Fibroblast of skin of right quadriceps (primary cell): ENCODE results near the gene SLC27A1.
"Not testable (repeated sequence)": the region's sequence is repeated elsewhere in the genome, so short reads cannot be mapped to it uniquely, and the experiment has no call there.

Source experiments
- DNase-seq: peaks from one replicate; pipeline ENCODE4 v3.0.0-alpha.2; 2013

SLC27A1 gene

DNA sequence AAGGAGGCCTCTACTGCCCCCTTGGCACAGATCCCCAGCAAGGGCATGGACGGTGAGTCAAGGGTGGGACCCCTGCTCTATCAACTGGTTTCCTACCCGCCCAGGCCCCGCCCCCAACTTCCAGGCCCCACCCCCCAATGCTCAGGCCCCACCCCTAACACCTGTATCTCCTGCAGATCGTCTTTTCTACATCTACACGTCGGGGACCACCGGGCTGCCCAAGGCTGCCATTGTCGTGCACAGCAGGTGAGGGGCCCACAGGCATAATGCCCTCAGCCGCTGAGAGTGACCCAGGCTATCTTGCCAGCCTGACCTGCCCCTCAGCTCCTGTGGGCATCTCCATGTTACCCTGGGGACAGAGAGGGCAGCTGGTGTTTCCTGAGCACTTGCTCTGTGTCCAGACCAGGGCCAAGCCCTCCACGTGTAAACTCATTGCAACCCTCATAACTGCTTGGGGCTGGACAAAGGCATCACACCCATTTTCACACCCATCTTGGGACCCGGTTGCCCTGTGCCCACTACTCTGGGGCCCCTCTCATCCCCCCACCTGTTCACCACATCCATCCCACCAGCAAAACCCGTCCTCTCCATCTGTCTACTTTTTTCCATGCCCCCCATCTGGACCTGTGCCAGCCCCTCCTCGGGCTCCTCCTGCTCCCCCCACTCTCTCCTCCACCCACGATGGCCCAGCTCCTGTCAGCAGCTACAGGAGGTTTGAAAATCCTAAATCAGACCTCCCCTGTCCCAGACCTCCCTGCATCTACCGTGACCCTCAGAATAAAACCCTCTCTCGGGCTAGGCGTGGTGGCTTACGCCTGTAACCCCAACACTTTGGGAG, 17.2 kb downstream of the SLC27A1 start:
- DNase-seq: no peak

GRCh38 chr19:17488593-17489391, 18.5 kb downstream of the SLC27A1 start:
- DNase-seq: peak; percentile 32

DNA sequence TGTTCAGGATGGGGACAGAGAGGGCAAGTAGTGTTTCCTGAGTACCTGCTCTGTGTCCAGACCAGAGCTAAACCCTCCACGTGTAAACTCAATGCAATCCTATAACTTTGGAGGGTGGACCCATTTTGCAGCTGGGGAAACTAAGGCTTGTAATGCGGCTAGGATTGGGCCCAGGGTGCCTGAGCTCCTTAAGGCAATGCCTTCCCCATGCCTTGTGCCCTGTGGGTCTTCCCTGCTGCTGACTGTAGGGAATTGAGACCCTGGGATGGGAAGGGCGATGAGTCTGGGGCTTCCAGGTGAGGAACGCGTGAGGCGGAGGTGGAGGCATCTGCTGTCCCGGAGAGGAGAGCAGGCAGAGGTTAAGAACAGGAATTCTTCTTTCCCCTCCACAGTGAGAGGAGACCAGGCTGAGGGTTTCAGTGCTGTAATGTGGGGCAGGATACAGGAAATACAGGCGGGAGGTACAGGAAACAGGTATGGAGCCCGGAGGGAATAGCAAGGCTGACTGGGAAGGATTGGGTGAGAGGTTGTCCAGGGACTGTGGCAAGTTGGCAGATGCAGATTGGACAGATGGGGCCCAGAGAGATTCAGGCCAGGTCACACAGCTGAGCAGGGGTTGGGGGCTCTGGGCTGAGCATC, 19.2 kb downstream of the SLC27A1 start:
- no peak for DNase-seq

GRCh38 chr19:17490411-17490810, 20.1 kb downstream of the SLC27A1 start:
- DNase-seq: no peak

- peak; percentile 34 for DNase-seq
Measured at GRCh38 chr19:17491287-17491686, 21.0 kb downstream of the SLC27A1 start.

DNA sequence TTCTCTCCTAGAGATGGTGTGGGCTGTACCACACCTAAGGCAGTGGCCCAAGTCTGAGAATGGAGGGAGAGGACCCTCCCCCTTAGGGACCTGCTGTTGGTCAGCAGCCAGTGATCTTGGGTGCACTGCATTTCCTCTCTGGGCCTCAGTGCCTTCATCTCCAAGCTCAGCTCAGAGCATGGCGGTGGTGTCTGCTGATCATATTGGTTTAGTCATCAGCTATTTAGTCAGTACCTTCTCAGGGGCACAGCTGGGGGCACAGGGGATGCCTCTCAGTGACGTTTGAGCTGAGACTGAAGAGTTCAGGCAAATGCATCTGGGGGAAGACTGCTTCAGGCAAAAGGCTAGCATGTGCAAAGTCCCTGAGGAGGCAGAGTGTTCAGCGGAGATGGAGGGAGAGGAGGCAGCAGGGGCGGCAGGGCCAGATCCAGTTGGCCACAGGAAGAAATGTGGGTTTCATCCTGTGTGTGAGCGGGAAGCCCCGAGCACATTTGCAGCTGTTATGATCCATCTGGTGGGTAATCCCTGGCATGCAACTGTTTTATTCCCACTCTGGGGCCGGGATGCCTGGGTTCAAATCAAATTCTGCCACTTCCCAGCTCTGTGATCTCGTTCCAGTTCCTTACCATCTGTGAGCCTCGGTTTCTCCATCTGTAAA, 25.4 kb downstream of the SLC27A1 start:
- peak; percentile 12 for DNase-seq

- peak; percentile 68 for DNase-seq
Measured at GRCh38 chr19:17496337-17496997, 26.1 kb downstream of the SLC27A1 start.

DNA sequence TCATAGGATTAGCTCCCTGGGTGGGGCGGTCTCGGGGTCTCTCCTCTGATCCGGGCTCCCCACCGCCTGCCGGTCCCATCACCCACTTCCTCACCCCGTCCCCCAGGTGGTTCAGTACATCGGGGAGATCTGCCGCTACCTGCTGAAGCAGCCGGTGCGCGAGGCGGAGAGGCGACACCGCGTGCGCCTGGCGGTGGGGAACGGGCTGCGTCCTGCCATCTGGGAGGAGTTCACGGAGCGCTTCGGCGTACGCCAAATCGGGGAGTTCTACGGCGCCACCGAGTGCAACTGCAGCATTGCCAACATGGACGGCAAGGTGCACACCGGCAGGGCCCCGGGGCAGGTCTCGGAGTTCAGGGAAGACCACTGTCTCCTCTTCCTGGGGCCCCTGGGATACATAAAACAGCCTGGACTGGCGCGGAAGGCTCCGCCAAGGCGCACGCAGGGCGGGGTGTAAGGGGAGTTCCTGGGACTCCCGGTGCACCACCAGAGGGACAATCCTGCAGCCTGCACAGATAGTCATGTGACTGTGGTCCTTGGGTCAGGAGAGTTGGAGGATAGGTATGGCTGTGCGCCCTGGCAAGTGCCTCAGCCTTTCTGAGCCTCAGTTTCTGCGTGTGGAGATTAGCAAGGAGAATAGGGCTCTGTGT, 26.9 kb downstream of the SLC27A1 start:
- no peak for DNase-seq

GRCh38 chr19:17499025-17499424, 28.7 kb downstream of the SLC27A1 start:
- not testable (repeated sequence) for DNase-seq

- peak; percentile 56 for DNase-seq
Measured at GRCh38 chr19:17499648-17500446, 29.5 kb downstream of the SLC27A1 start.

- no peak for DNase-seq
Measured at GRCh38 chr19:17500447-17501198, 30.3 kb downstream of the SLC27A1 start.

GRCh38 chr19:17503240-17503639, 32.9 kb downstream of the SLC27A1 start:
- DNase-seq: no peak

GRCh38 chr19:17504030-17504429, 33.7 kb downstream of the SLC27A1 start:
- no peak for DNase-seq

- DNase-seq: no peak
Measured at GRCh38 chr19:17504456-17504855, 34.1 kb downstream of the SLC27A1 start.

- no peak for DNase-seq
Measured at GRCh38 chr19:17505223-17505622, 34.9 kb downstream of the SLC27A1 start.

- DNase-seq: no peak
Measured at GRCh38 chr19:17506745-17507144, 36.4 kb downstream of the SLC27A1 start.

GRCh38 chr19:17508558-17508933, 38.2 kb downstream of the SLC27A1 start:
- DNase-seq: not testable (repeated sequence)

GRCh38 chr19:17510220-17510993, 40.1 kb downstream of the SLC27A1 start:
- DNase-seq: no peak
